Activated CD8-positive, alpha-beta memory T cell treated with anti-CD3 and anti-CD28 coated beads for 24 hours (primary cell): ENCODE data around the gene MEIS1.

Experiments used
- DNase-seq: peaks from one replicate; pipeline ENCODE4 v3.0.0-alpha.2; 2020

The MEIS1 gene

DNA sequence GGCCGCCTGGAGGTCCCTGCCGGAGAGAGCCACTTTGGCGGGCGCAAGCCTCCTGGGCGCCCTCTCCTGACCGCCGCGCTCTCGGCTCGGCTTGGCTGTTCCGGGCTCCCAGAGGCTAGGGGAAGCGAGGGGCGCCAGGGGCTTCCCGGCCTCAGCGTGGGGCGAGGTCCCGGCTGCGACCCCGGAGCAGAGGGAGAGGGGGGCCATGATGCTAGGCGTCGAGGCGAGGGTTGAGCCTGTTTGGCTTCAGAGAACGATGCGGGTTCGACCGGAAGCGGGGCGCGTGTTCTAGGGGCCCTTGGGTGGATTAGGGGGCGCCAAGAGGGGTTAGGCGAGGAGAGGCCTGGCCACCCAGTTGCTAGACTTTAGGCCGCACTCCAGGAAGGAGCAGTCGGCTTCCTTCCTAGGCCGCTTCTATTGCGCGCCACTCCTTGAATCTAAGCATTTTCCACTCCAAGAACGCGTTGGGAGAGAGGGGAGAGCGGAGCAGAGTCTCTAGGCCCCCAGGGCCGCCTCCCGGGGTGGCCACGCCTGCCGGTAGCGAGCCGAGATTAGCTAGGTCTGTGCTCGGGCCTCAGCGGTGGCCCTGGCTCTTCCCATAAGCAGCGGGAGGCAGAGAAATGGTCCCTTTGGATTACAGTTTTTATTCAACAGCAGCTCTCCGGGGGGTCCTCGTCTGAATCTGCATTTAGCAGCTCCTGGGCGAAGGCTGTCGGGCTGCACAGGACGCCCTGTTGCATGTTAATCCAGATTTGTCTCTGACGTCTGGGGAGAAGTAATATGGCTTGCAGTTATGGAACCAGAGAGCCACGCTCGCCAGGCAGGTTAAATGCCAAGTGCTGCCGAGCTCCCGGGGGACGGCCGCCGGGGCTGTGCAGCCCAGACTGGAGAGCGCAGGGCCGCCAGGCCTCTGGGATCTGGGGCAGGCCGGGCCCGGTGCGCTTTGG, 11.3 kb downstream of the MEIS1 start:
- DNase-seq = no peak

DNA sequence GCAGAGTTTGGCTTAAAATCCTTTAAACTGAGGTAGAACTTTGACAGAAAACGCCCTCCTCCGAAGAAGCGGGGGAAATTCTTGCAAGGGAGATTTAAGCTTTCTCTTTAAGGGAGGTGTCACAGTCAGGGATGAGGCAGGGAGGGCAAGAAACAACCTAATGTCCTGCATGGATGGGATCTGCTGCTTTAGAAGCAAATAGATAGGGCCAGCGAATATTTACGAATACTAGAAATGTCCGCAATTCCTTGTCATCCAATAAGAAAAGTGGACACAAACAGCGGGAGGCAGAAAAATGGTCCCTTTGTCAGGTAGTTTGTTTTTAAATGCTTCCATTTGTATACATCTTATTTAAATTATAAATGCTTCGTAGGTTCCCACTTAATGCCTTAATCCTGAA, 12.0 kb downstream of the MEIS1 start:
- no peak for DNase-seq

DNA sequence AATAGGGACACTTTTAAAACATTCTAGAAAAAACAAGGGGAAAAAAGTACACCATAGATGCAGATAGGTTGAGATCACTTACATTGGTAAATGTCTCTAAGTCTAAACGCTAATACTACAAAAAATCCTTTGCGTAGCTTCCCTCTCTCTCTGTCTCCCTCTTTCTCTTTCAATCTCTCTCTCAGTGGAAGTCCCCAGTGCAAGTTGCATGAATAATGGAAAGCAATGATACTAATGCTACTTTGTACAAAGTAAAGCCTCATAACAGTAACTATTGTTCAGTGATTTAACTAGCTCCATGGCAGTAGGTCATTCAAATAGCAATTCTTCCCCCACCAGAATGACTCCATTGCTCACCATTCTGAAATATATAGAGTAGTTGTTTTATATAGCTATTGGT, 12.8 kb downstream of the MEIS1 start:
- no peak for DNase-seq

DNA sequence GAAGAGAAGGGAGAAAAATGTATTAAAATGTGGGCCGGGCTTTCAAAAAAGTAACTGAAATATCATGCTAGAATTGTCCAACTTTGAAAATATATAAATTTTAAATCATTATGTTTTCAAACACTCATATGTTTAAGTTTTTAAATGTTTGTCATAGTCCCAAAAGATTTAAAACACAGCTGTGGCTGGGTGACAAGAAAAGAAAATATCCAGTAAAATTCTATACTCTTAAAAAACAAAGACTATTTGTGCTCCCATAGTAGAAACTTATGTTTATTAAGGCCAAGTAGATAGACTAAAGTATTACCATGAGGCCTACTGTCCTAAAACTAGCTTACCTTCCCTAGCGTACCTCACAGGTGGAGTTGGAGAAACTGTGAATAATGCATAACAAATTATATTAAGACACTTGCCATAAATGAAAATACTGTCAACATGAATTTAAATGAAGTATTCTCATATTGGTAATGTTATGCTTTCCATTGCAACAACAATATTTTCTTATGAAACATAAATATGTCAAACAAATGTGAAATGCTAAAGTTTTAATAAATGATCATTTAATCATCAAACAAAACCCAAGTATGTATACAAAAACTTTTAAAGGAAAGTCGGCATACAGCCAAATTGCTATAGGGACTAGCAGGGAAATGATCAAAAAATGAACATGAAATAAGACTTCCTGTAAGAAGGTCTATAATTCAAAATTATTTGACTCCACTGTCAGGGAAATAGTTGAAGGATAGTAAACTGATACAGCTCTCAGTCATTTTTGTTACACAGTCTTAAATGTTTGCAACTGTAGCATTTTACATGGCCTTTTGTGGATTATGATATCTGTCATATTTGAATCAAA, 13.4 kb downstream of the MEIS1 start:
- DNase-seq = no peak

DNA sequence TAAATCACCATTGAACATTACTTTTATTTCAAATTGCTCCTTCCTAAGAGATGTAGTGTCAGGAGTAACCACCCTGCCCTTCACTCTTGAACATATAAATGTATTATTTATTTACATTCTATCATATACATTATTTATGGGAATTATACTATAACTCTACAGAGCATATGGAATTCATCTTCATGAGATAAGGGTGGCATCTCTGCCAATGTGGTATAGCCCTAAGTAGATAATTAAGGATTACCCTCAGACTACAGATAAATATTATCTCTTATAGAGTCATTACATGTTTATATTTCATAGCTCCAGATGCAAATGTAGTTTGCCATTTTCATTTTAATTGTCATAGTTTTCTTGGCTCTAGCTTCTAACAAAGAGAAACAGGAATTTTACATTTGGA, 17.3 kb downstream of the MEIS1 start:
- no peak for DNase-seq

DNA sequence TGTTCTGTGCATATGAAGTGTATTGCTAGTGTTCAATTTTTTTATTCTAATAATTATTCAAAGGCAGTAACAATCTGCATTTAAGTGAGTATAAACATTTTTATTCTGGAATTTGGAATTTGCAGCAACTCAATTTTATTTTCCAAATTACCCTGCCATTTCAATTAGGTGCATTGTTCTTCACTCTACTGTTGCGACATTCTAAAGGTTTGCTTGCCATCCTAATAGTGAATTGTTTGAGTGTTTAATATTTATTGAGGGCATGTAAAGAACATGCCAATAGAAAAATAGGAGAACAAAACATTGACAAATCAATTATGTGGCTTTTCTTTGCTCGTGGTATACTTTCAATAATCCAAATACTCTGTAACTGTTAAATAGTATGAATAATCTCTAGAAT, 18.0 kb downstream of the MEIS1 start:
- DNase-seq = no peak

DNA sequence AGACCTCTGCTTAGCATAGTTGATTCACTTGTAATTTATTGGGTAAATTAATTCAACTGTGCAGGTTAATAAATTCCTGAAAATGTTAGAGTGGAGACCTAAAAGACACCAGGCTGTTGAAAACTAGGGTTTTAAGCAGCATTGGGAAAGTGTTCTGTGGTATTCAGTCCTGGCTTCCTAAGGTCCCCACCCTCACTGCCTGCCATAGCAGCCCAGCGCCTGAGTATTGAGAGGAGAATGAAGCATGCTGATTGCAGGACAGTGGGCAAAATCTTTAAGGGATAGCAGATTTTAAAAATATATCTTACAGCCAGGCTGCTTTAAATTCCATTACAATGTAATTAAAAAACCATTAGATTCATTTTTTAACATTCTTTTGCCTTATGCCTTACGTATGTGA, 20.6 kb downstream of the MEIS1 start:
- DNase-seq = no peak

DNA sequence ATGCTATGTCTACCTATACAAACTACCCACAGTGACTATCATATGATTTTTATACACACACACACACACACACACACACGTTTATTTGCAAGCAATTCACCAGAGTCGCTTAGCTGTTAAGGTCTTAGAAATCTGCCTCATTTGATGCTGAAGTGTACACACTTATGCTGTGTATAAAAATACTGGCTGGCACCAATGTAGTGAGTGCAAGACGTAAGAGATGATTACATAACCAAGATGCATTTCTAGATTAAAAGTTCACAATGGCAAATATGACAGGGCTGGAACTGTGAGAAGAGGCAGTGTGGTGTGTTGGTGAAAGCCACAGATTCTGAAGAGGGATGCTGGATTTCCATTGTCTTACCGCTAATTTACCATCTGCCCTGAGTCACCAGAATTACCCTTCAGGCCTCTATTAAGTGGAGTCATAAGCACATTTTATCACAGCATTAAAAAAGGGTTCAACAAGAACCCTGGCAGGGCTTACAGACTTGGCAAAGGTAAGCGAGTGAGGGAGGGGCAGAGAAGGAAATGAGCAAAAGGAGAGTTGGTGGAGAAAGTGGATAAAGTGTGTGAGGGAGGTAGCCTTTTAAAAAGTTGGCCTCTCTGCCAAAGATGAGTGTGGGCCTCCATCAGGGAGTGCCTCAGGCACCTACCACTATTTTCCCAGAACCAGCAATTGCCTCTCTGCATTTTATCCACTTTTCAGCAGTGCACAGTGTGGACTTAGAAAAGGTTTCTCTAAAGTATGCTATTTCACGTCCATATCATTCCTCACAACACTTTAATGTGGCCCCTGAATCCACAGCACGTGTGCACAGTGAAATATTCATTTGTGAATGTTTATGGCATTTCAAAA, 21.5 kb downstream of the MEIS1 start:
- no peak for DNase-seq

DNA sequence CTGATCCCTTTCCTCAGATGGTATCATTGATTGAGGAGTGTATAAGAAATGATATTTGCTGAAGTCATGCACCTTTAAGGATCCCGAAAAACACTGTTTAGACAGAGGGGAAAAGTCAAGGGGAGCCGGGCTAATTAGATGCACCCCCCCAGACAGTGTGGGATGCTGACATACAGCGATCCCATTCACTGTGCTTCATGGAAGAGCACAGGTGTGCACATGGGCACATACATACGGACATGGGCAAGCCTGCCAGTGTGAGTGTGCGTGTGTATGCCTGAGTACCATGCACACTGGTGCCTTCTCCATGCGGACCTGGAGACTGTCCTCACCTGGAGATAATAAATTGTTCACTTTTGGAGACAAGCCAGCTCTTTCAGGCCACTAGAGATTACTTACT, 22.6 kb downstream of the MEIS1 start:
- DNase-seq = no peak

DNA sequence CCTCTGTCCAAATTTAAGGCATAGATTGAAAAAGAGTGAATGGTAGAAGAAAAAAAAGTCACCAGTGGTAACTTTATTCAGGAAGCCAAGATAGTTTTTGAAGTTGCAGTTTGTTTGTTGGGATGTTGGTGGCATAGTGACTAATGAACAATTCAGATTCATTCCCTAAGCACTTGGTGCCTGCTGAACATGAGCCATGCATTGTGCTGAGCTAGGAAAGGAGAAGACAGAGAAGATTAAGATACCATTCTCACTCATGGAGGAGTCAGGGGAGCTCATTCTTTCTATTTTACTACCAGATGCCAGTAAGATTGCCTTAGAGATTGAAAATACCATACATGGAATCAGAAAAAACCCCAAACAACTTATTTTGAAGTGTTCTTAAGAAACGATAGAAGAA, 25.1 kb downstream of the MEIS1 start:
- DNase-seq = no peak

DNA sequence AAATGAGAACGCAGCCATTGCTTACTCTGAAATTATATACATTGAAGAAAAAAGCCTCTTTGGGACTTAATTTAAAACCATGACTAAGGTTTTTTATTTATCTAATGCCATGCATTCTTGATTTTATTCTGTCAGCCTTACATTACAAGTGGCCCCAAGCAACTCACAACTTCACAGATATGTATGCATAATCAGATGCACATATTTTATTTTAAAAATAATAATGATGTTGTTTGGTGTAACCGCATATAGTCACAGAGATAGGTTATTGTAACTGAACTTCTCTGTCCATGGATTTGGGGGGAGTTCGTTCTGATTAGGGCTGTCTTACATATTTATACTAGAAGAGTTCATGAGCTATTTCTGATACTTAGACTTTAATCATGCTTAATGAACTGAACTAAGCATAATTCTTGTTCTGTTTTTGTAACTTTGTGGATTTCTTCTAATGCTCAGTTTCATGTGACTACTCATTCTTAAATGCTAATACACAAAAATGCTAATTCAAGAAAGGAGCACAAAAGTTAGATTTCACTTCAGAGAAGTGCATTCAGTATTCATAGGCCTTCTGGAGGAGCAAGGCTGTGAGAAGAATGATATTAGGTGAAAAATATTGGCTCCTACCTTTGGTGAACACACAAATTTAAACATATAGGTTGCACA, 26.2 kb downstream of the MEIS1 start:
- DNase-seq = no peak

DNA sequence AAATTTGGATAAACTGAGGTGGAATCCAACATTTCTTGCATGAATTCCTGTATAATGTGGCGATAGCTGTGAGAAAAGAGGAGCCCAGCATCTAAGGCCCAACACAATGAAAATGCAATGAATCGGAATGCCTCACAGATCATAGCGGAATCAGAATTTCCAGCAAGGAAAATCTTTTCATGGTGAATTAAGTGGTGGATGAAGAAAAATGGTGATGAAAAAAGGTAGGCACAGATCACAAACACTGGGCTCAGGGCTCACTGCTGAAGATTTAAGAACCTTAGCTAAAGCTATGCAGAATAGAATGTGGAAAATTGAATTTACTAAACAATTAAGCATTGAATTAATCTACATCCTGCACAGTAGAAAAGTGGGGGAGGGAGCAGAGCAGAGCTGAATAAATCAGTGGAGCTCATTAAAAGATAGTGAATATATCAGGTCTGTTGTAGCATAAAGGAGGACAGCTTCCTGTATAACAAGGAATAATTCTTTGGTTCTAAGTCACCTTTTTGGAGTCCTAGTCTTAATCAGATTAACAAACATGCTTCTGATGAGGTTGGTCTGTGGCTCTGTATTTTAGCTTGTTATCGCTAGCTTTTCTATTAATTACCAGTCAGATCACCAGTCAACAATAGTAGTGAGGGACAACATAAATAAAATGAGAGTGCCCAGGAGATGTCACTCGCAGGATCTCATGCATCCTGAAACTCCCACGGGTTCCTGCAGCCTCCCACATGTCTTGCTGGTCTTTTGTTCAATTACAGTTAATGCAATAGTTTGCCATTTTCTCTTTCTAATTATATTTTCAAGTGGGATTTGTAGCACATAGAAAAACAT, 27.0 kb downstream of the MEIS1 start:
- no peak for DNase-seq

DNA sequence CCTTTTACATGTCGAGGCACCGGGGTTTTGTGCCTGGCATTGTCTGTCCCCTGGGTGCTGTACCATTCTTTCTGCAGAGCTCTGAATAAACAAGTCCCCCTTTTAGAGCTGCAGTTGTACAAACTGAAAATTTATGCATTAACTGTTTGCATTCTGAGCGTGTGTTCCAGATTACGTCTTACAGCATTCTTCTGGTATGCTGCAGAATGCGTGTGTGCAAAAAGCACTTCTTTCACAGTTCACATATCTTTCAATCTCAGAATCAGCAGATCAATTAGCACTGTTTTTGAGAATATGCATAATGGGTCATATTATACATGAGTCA, 27.5 kb downstream of the MEIS1 start:
- no peak for DNase-seq

DNA sequence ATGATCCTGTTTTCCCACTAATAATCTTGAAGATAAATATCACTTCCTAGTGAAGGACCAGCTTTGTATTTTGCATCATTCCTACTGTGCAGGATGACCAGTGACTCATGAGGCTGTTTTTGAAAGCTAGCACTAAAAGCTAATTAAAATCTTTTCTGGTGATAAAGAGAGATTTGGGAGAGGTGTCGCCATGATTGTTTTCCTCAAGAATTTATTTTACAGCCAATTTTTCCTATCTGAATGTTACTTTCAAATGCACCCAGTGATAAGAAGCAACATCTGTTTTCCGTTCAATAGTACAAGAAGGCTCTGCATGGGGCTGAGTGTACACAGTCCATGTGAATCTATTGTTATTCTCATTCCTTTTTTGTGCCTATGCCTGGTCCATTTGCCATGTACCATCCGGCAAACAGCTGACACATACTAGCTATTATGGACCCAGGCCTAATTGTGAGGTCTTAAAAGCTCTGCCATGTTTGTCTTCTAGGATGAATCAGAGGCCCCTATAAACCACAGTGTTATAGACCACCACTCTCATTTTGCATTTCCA, 28.4 kb downstream of the MEIS1 start:
- no peak for DNase-seq

DNA sequence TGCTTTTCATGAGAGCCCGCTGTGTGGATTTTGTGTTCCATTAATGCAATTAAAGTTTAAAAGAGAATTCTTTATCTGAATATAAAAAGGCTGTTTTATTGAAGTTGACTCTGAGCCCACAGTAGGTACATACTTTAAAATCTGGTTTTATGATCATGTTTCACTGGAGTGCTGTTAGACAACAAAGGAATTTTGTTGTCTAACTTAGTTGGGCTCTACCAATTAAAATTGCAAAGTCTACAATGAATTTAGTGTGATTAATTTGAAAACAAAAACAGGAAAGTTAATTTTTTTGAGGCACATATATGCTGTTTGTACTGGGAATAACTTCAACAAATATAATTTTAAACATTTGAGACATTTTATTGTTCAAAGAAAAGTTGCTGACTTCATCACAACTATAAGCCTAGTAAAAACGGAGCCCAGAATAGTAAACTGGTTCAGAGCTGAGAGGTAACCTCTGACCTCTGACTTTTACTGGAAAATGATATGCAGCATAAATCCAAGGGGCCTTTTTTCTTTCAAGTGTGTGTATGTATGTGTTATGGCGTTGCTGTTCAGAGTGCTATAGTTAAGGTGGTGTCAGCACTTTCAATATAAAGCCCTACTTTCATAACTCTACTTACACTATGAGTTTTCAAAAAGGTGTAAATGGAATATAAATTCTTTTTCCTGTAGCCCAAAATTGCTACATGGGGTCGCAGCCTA, 30.2 kb downstream of the MEIS1 start:
- DNase-seq = no peak

DNA sequence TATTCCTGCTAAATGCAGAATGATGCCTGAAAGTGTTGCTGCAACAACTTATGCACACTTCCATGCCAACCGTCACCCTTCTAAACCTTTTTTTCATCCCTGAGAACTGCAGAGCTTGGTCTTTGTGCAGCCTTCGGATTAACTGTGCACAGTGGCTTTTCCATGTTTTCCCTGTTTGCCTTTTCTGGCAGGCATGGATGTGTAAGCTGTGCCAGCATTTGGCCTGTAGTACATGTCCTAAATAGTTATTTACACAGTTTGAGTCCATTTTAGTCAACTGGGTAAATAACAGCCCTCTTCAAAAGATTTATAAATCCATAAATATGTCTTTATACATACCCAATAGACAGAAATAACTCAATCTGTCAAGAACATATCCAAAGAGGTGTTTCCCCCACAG, 31.5 kb downstream of the MEIS1 start:
- DNase-seq = no peak

DNA sequence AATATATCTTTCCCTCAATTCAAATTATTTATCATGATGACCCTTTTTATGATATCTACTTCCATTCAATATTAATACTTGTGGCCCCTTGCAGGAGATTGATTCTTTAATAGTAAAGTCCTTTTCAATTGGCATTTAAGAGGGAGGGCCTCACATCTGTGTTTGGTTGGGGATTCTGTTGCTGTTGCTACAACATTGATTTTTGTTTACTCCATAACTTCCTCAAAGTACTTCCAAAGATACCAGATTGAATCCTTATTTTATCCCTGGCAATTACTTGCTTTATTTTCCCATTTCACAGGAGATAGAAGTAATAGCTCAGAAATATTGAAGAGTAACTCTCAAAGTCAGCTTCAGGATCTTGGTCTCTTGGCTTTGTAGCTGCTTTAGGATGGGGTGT, 32.8 kb downstream of the MEIS1 start:
- DNase-seq = no peak

DNA sequence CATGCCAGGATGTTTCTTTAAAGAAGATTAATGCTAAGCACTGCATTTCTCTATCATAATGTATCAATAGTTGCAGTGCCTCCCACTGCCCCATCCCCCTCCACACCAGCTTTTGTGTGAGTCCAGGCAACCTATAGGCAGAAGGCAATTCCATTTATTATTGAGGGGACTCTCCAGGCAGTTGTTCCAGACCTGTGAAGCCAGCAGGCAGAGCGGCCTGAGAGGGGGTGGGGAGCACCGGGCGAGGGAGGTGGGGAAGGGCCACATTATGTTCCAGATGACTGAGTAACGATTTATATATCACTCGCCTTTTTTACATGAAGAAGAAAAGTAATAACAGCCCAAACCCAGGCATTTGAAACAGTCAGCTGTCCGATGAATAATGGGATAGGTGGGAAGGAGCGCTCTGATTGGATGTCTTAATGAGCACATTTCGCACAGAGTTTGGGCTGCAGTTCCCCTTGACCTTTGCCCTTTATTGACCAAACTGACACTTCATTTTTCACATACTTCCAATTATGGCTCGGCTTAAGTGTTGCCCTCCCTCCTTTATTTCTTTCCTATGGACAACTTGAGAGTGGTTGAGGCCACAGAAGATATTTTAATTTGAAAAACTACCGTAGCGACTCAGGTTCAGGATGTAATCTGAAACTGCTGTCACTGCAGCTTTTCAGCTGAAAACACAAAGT, 34.4 kb downstream of the MEIS1 start:
- DNase-seq = no peak

DNA sequence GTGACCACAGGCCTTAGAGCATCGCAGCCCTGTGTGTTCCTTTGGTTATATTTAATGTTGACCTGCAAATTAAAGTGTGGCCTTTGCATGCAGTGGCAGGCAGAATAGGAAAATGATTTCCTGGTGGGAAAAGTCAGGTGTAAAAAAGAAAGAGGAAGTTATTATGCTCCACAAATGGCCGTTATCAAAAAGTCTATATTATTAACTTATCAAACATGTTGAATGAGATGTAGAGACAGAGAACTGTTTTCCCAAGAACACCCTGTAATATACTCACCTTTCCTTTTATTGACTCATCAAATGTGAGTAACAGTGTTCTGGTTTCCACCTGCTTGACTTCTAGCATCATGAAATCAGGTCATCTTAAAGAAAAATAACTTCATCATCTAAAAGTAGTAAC, 35.3 kb downstream of the MEIS1 start:
- no peak for DNase-seq

DNA sequence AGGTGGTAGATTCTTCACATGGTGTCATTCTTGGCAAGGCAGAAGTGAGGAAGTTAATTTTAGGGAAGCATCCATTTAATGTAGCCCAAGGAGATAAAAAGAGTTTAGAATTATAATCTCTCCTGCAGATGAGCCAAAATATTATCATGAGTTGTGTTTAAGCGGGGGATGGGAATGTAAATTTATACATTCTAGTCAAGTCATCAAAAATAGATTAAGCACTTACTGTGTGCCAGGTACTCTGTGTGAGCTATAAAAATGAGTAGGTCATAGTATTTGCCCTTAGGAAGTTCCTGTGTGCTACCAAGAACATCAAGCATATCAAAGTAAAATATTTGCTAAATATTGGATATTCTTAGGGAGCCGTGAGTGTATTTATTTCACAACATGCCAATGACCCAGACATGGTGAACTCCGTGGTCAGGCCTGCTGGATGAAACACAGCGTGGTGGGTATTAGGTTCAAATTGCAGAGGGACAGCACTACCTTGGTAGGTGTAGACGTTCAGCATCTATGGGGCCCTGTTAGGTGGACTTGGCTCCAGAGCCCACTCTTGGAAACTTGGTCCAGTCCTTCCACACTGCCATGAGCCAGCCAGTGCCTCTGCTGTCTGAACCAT, 37.4 kb downstream of the MEIS1 start:
- DNase-seq = no peak
